Hypothalamus (tissue), 51 donors: ENCODE results near the gene USP14.
"Not testable (repeated sequence)": the region's sequence is repeated elsewhere in the genome, so short reads cannot be mapped to it uniquely, and the experiment has no call there.

Experiments
- DNase-seq, 51 donors: peaks; one replicate each; lab custom pipeline; 2025; lab: John Stamatoyannopoulos, UW

The USP14 gene

DNA sequence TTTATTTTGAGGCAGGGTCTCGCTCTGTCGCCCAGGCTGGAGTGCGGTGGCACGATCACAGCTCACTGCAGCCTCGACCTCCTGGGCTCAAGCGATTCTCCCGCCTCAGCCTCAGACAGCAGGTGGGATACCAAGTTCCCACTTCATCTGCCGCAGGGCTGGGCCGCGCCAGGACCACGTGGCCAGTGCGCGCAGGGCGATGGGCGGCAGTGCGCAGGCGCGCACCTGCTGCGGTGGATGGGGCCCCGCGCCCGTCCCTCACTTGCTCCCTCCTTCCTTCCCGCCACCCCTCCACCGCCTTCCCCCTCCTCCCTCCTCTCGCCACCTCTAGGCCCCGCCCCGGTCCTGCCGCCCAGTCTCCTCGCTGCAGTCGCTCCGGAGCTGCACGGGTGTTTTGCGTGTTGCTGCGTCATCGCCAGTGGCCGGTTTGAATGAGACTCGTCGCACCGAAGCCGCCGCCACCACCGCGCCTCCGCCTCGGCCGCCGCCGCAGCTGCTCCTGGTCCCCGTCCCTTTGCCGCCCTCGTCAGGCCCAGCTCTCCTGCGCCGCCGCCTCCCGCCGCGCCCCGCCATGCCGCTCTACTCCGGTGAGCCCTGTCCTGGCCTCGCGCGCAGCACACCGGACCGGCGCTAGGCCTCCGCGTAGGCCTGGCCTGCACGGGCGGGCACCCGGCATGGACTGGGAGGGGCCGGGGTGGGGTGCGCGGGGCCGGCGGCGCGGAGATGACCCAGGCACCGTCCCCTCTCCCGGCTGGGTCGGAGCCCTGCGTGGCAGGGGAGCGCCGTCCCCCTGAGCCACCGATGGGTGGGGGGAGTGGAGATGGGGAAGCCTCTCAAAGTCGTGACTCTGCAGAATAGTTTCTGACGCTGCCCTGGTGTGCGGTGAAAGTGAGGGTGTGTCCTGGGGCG is at the start of gene USP14:
Gene USP14, plus strand, starts transcription at position 430 of the 909 bp plus-strand sequence. Its CDS starts 142 bp downstream, at position 572.
- DNase-seq: peak; percentile 71 to 98 (median 94)

DNA sequence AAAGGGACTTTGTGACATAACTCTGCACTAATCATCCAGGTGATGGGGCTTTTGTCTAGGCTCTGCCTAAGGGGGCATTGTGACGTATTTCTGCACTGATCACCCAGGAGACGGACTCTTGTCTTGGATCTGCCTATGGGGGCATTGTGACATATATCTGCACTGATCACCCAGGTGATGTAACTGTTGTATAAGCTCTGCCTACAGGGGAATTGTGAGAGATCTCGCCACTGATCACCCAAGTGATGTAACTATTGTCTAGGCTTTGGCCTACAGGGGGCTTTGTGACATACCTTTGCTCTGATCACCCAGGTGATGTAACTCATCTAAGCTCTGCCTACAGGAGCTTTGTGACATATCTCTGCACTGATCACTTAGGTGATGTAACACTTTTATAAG is 49.7 kb upstream of the USP14 start:
- not testable (repeated sequence) for DNase-seq

DNA sequence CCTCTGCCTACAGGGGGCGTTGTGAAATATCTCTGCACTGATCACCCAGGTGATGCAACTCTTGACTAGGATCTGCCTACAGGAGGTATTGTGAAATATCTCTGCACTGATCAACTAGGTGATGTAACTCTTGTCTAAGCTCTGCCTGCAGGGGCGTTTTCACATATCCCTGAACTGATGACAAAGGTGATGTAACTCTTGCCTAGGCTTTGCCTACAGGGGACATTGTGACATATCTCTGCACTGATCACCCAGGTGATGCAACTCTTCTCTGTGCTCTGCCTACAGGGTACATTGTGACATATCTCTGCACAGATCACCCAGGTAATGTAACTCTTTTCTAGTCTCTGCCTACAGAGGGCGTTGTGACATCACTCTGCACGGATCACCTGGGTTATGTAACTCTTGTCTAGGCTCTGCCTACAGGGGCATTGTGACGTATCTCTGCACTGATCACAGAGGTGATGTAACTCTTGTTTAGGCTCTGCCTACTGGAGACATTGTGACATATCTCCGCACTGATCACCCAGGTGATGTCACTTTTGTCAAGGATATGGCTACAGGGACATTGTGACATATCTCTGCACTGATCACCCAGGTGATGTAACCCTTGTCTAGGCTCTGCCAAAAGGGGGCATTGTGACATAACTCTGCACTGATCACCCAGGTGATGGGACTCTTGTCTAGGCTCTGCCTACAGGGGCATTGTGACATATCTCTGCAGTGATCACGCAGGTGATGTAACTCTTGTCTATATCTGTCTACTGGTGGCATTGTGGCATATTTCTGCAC is 49.0 kb upstream of the USP14 start:
- not testable (repeated sequence) for DNase-seq

GRCh38 chr18:109922-110261 is 48.5 kb upstream of the USP14 start:
- not testable (repeated sequence) for DNase-seq

- not testable (repeated sequence) for DNase-seq
These were observed 47.8 kb upstream of the USP14 start for GRCh38 chr18:110351-111201.

- no peak for DNase-seq
These were observed 46.9 kb upstream of the USP14 start for GRCh38 chr18:111306-112014.

- DNase-seq: not testable (repeated sequence)
These were observed 46.2 kb upstream of the USP14 start for GRCh38 chr18:112015-112733.

DNA sequence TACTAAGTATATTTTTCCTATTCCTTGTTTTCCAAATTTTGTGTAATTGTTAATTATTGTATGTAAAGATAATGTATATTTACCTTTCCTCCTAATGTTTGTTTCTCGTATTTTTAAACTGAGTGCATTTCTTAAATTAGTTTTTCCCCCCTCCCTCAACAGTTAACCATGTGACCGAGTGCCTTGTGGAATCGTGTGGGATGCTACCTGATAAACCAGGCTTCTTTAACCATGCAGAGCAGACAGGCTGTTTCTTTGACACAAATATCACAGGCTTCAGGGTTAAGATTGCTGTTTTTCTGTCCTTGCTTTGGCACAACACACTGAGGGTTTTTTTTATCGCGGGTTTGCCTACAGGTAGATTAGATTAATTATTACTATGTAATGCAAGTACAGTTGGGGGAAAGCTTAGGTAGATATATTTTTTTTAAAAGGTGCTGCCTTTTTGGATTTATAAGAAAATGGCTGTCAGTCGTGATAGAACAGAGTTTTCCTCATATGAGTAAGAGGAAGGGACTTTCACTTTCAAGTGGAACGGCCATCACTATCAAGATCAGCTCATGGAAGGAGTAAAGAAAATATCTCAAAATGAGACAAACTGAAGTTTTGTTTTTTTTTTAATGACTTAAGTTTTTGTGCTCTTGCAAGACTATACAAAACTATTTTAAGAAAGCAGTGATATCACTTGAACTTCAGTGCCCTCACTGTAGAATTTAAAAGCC is 37.7 kb upstream of the USP14 start:
- DNase-seq: not testable (repeated sequence)

DNA sequence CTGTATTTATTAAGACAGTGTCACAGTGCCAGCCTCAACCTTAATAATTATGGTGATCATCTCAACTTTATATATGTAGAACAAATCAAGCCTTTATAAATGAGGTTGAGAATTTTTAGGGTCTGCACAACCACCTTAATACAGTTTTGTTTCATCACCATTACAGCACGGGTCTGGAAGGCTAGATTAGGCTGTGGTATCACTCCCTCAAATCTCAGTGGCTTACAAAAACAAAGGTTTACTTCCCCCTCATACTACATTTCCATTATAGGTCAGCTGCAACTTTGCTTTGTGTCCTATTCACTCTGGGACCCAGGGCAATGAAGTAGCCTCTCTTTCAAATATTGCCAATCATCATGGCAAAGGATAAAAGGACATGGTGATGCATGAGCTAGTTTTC is 23.3 kb upstream of the USP14 start:
- DNase-seq: no peak

GRCh38 chr18:136433-136832 is 21.9 kb upstream of the USP14 start:
- DNase-seq: no peak

DNA sequence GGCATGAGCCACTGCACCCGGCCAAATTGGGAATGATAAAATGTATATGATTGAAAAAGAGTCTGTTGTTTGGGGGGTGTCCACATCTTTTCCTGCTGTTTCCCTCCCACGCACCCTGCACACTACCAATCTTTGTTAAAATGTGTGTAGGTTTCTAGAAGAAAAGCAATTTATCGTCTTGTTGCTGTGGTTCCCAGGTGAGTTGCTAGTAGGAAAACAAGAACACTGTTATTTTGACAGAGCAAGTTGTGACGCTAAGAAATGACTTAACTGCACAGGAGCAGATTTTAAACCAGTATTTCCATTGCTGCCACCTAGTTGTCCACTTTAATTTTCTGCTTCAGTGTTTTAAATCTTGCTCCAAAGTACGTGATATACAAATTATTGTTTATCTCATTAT is 21.0 kb upstream of the USP14 start:
- no peak for DNase-seq

- no peak for DNase-seq
These were observed 17.6 kb upstream of the USP14 start for GRCh38 chr18:140670-141266.

DNA sequence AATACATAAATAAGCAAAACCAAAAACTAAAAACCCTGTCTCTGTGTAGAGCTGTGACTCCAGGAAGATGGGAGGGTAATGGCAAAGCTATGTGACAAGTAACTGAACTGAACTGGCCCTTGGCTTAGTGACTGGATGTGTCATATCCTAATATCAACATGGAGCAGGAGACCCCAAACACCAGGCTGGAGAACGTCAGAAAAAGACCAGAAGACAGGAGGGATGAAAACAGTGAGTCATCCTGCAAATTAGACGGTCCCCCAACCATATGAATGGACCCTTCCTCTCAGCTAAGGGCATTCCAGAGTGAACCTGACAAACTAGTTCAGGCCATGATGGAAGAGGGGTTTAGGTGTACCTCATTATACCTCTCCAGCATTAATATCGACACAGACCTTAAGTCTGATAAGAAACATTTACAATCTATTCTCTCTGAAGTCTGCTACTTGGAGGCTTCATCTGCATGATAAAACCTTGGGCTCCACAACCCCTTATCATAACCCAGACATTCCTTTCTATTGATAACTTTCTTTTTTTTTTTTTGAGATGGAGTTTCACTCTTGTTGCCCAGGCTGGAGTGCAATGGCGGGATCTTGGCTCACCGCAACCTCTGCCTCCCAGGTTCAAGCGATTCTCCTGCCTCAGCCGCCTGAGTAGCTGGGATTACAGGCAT is 15.6 kb upstream of the USP14 start:
- not testable (repeated sequence) for DNase-seq

- DNase-seq: no peak
These were observed 9.5 kb upstream of the USP14 start for GRCh38 chr18:148841-149240.

- no peak for DNase-seq
These were observed 4.2 kb upstream of the USP14 start for GRCh38 chr18:154151-154550.

GRCh38 chr18:155688-156087 is 2.7 kb upstream of the USP14 start:
- DNase-seq: no peak

GRCh38 chr18:156514-157230 is 1.7 kb upstream of the USP14 start:
- no peak for DNase-seq
